CD4-positive, CD25-positive, alpha-beta regulatory T cell (primary cell): ENCODE measurements around the gene CLN3. TPM values are rescaled to one million over a fixed set of nuclear protein-coding genes. Genes with fewer than 3 reads are reported as not detected.
"Not testable (repeated sequence)": the region's sequence is repeated elsewhere in the genome, so short reads cannot be mapped to it uniquely, and the experiment has no call there.

ENCODE experiments used
- ATAC-seq, 2 donors: fragments of 150-1000 bp; cut with Tn5 transposase; one replicate each; pipeline ENCODE4 v1.10.0; 2021; ENCODE audit warnings: low read depth in 2 of 2, moderate number of reproducible peaks in 2 of 2, moderate library complexity in 1 of 2
- DNase-seq, 3 donors: peaks; one replicate each; pipeline versions ENCODE4 v3.0.0 to v3.0.0-alpha.2; 2012 to 2022; ENCODE audit warnings: mixed read lengths in 1 of 3
- H3K27ac ChIP-seq: one replicate; pipeline ENCODE4 v1.7.0; 2013; ENCODE audit warnings: mild to moderate bottlenecking, low read length; ENCODE audit not compliant: insufficient read depth, poor library complexity, severe bottlenecking
- H3K27me3 ChIP-seq: one replicate; pipeline ENCODE4 v1.7.0; 2013; ENCODE audit warnings: low read length; ENCODE audit not compliant: control insufficient read depth, insufficient read depth
- H3K36me3 ChIP-seq: one replicate; pipeline ENCODE4 v1.7.0; 2013; ENCODE audit warnings: mild to moderate bottlenecking, low read length, moderate library complexity; ENCODE audit not compliant: control insufficient read depth, insufficient read depth
- H3K4me1 ChIP-seq: 2 replicates; pipeline ENCODE4 v1.7.0; 2013; ENCODE audit warnings: mild to moderate bottlenecking, low read length; ENCODE audit not compliant: insufficient read depth, control insufficient read depth, poor library complexity, severe bottlenecking
- H3K4me3 ChIP-seq: one replicate; pipeline ENCODE4 v1.7.0; 2013; ENCODE audit warnings: low read depth, mild to moderate bottlenecking, low read length, moderate library complexity
- H3K9me3 ChIP-seq, 2 experiments: 1 replicate in 1 of 2; 2 replicates in 1 of 2; pipeline ENCODE4 v1.7.0; 2013; ENCODE audit warnings: low read length in 2 of 2, mild to moderate bottlenecking in 1 of 2, moderate library complexity in 1 of 2; ENCODE audit not compliant: control insufficient read depth in 2 of 2
- H3K27ac Mint-ChIP-seq, 3 donors: one replicate each; pipeline ENCODE4 v1.8.0; 2020 to 2022; ENCODE audit warnings: mild to moderate bottlenecking in 3 of 3, mixed read lengths in 3 of 3, moderate library complexity in 2 of 3
- H3K27me3 Mint-ChIP-seq: one replicate; pipeline ENCODE4 v1.8.0; 2022; ENCODE audit warnings: mild to moderate bottlenecking, mixed read lengths
- H3K36me3 Mint-ChIP-seq: one replicate; pipeline ENCODE4 v1.8.0; 2020; ENCODE audit warnings: mixed read lengths
- H3K4me1 Mint-ChIP-seq, 4 donors: one replicate each; pipeline ENCODE4 v1.8.0; 2020 to 2022; ENCODE audit warnings: mixed read lengths in 4 of 4, mild to moderate bottlenecking in 1 of 4
- H3K4me3 Mint-ChIP-seq, 4 donors: one replicate each; pipeline ENCODE4 v1.8.0; 2020 to 2022; ENCODE audit warnings: mild to moderate bottlenecking in 4 of 4, mixed read lengths in 4 of 4, moderate library complexity in 3 of 4
- H3K9me3 Mint-ChIP-seq, 7 donors: one replicate each; pipeline ENCODE4 v1.8.0; 2020 to 2022; ENCODE audit warnings: mixed read lengths in 7 of 7, mild to moderate bottlenecking in 3 of 7, moderate library complexity in 2 of 7
- polyA plus RNA-seq, 4 donors: library from polyadenylated mRNA; unstranded; fragments of 300-500 nt; fragmentation: Illumina TruSeq; gene quantifications; one replicate each; pipeline ENCODE4 v1.2.3, GENCODE V29; 2021
- total RNA-seq: library from RNA; stranded (reverse); gene quantifications from one replicate; pipeline ENCODE4 v1.2.3, GENCODE V29; 2022

The CLN3 gene
- total and polyA plus RNA-seq, 5 donors from 2014 or later, result 24.8 to 55.2 (median 31.7) TPM

DNA sequence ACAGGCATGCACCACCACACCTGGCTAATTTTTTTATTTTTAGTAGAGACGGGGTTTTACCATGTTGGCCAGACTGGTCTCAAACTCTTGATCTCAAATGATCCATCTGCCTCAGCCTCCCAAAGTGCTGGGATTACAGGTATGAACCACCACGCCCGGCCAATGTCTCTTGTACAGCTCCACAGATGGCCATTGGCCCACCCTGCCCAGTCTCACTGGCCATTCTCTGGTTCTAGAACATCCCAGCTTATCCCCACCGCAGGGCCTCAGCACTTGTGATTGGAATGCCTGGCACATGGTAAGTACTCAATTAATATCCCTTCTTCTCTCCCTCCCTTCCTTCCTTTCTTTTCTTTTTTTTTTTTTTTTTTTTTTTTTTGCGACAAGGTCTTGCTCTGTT lies 8.5 kb downstream of the CLN3 start:
- H3K36me3 Mint-ChIP-seq, ATAC-seq, H3K27me3 ChIP-seq, H3K27ac ChIP-seq, H3K9me3 Mint-ChIP-seq, H3K4me1 Mint-ChIP-seq, H3K27ac Mint-ChIP-seq, H3K27me3 Mint-ChIP-seq, H3K4me1 ChIP-seq, H3K9me3 ChIP-seq, DNase-seq, H3K4me3 ChIP-seq: not testable (repeated sequence)
- H3K36me3 ChIP-seq, result peaks cover 64% of the 10 kb centered on the region
- peak overlapping the region in 1 of 4 donors; percentile 54 for H3K4me3 Mint-ChIP-seq

DNA sequence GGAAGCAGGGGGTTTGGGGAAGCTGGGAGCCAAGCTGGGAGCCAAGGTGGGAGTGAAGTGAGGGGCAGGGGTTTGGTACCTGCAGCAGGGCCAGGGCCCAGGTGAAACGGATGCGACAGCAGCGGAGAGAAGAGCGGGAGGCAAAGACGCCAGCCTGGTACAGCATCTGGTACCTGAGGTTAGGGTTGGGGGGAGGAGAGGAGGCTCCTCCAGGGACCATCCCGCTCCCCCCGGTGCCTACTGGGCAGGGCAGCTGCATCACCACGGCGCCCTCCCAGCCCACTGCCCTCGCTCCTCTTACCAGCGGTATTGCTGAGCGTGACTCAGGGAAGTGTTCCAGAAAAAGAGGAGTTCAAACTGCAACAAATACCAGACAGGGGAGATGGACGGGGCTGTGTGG lies 9.8 kb downstream of the CLN3 start:
- no peak for DNase-seq
- Histone ChIP-seq H3K36me3 (peaks cover 69% of the 10 kb centered on the region), H3K4me3 (no peak overlapping the region), H3K27me3 (no peaks in the 10 kb centered on the region), H3K9me3 (no peaks in the 10 kb centered on the region), H3K27ac (no peak overlapping the region), H3K4me1 (no peaks in the 10 kb centered on the region)
- no peak for ATAC-seq
- Mint-ChIP-seq H3K4me3 (peak overlapping the region in 1 of 4 donors; percentile 80), H3K27me3 (no peaks in the 10 kb centered on the region), H3K27ac (peak overlapping the region in 1 of 3 donors; percentile 68), H3K9me3 (no peaks in the 10 kb centered on the region), H3K36me3 (peaks cover 11% of the 10 kb centered on the region), H3K4me1 (peaks cover 0 to under 1% (median 0%) of the 10 kb centered on the region in 4 donors)

DNA sequence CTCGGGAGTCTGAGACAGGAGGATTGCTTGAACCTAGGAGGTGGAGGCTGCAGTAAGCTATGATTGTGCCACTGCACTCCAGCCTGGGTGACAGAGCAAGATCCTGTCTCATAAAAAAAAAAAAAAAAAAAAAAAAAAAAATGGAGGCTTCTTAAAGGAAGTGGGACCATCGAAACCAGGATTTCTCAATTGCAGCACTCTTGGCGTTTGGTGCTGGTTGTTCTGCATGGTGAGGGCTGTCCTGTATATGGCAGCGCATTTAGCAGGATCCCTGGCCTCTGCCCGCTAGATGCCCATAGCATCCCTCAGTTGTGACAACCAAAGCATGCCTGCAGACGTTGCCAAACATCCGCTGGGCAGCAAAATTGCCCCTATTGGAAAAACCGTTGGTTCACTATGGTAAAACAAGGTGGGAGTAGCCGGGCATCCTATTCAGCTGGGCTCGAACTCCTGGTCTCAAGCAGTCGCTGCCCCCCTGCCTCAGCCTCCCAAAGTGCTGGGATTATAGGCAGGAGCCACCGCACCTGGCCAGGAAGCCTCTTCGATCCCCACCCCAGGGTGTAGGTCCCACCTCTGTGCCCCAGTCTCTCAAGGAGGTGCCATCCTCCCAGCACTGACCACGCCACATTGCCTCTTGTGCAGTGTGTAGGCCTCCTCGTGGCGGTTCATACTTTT lies 13.2 kb downstream of the CLN3 start:
- Mint-ChIP-seq H3K9me3 (no peaks in the 10 kb centered on the region), H3K4me1 (peaks cover 0 to 1% (median 0%) of the 10 kb centered on the region in 4 donors), H3K27me3 (no peaks in the 10 kb centered on the region), H3K4me3 (no peak overlapping the region), H3K27ac (no peak overlapping the region), H3K36me3 (peaks cover 24% of the 10 kb centered on the region)
- no peaks in the 10 kb centered on the region for H3K4me1 ChIP-seq
- ATAC-seq (no peak), DNase-seq (no peak)
- no peak overlapping the region for H3K27ac ChIP-seq
- no peaks in the 10 kb centered on the region for H3K9me3 ChIP-seq
- no peak overlapping the region for H3K4me3 ChIP-seq
- H3K27me3 ChIP-seq, result no peaks in the 10 kb centered on the region
- peaks cover 77% of the 10 kb centered on the region for H3K36me3 ChIP-seq

DNA sequence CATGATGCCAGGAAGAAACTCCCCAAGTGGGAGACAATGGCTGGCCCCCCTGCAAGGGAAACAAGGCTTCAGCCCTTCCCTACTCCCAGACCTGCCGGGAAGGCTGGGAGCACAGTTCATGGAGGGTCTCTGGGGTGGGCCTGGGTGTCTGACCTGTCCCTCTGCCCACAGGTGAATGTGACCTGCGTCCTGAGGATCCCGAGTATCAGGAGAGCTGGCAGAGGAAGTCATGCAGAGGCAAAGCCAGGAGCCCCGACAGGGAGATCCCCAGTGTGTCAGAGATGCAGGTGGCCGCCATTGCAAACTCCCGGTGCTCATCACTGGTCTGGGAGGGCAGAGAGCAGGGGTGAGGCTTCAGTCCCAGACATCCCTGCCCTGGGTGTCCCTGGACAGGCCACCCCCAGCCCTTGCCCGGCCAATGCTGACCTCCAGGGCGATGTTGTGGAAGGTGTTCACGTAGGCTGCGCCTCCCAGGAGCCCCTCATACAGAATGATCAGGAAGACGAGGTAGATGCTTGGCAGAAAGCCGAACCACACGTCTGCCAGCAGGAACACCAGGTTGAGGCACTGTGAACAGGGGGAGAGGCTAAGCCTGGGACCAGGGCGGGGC lies 14.5 kb downstream of the CLN3 start:
- peaks cover 0 to 2% (median 0%) of the 10 kb centered on the region in 4 donors for H3K4me1 Mint-ChIP-seq
- ATAC-seq (no peak), DNase-seq (no peak)
- no peaks in the 10 kb centered on the region for H3K4me1 ChIP-seq
- peak overlapping the region in 1 of 3 donors; percentile 28 for H3K27ac Mint-ChIP-seq
- no peak overlapping the region for H3K4me3 ChIP-seq
- H3K9me3 Mint-ChIP-seq, result no peaks in the 10 kb centered on the region
- no peaks in the 10 kb centered on the region for H3K9me3 ChIP-seq
- H3K4me3 Mint-ChIP-seq, result no peak overlapping the region
- H3K27me3 Mint-ChIP-seq, result no peaks in the 10 kb centered on the region
- H3K27me3 ChIP-seq, result no peaks in the 10 kb centered on the region
- no peak overlapping the region for H3K27ac ChIP-seq
- peaks cover 71% of the 10 kb centered on the region for H3K36me3 ChIP-seq
- peaks cover 26% of the 10 kb centered on the region for H3K36me3 Mint-ChIP-seq

DNA sequence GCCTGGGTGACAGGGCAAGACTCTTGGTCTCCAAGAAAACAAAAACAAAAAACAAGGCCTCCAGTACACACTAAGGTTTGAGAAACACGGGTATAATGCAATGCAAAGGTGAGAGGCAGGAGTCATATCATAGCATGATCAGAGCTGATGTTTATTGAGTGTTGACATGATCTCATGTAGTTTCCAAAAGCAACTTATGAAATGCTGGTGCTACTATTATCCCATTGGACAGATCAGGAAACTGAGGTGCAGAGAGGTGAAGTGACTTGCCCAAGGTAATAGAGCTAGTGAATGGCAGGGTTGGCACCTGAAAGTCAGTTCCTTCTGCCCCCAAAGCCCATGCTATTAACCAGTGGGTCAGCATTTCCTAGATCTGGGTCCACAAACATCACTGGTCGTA lies 16.7 kb downstream of the CLN3 start:
- peaks cover 53% of the 10 kb centered on the region for H3K36me3 ChIP-seq
- DNase-seq (no peak), ATAC-seq (no peak)
- H3K9me3 ChIP-seq, result no peaks in the 10 kb centered on the region
- no peaks in the 10 kb centered on the region for H3K27me3 ChIP-seq
- peaks cover 30% of the 10 kb centered on the region for H3K36me3 Mint-ChIP-seq
- H3K9me3 Mint-ChIP-seq, result no peaks in the 10 kb centered on the region
- no peaks in the 10 kb centered on the region for H3K4me1 ChIP-seq
- no peak overlapping the region for H3K4me3 ChIP-seq
- no peak overlapping the region for H3K4me3 Mint-ChIP-seq
- peak overlapping the region; percentile 43 to 77 (median 46) for H3K27ac Mint-ChIP-seq
- H3K27ac ChIP-seq, result no peak overlapping the region
- H3K27me3 Mint-ChIP-seq, result no peaks in the 10 kb centered on the region
- H3K4me1 Mint-ChIP-seq, result peaks cover 0 to 2% (median 0%) of the 10 kb centered on the region in 4 donors

DNA sequence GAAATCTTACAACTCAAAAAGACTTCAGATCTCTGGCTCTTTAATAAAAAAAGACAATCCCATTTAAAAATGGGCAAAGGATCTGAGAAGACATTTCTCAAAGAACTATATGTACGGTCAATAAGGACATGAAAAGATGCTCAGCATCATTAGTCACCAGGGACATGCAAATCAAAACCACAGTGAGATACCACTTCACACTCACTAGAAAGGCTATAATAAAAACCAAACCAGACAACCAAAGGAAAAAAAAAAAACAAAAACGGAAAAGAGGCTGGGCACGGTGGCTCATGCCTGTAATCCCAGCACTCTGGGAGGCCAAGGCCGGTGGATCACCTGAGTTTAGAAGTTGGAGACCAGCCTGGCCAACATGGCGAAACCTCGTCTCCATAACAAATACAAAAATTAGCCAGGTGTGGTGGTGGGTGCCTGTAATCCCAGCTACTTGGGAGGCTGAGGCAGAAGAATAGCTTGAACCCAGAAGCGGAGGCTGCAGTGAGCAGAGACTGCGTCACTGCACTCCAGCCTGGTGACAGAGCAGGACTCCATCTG lies 18.1 kb downstream of the CLN3 start:
- no peak overlapping the region for H3K27ac ChIP-seq
- H3K36me3 ChIP-seq, result peaks cover 41% of the 10 kb centered on the region
- no peaks in the 10 kb centered on the region for H3K9me3 Mint-ChIP-seq
- H3K27me3 Mint-ChIP-seq, result no peaks in the 10 kb centered on the region
- H3K4me1 ChIP-seq, result no peaks in the 10 kb centered on the region
- H3K27me3 ChIP-seq, result no peaks in the 10 kb centered on the region
- peaks cover 0 to 2% (median 0%) of the 10 kb centered on the region in 4 donors for H3K4me1 Mint-ChIP-seq
- no peak overlapping the region for H3K4me3 ChIP-seq
- H3K4me3 Mint-ChIP-seq, result no peak overlapping the region
- H3K36me3 Mint-ChIP-seq, result peaks cover 30% of the 10 kb centered on the region
- DNase-seq (no peak), ATAC-seq (no peak)
- H3K9me3 ChIP-seq, result no peaks in the 10 kb centered on the region
- H3K27ac Mint-ChIP-seq, result peak overlapping the region in 2 of 3 donors; percentile 22 to 43

DNA sequence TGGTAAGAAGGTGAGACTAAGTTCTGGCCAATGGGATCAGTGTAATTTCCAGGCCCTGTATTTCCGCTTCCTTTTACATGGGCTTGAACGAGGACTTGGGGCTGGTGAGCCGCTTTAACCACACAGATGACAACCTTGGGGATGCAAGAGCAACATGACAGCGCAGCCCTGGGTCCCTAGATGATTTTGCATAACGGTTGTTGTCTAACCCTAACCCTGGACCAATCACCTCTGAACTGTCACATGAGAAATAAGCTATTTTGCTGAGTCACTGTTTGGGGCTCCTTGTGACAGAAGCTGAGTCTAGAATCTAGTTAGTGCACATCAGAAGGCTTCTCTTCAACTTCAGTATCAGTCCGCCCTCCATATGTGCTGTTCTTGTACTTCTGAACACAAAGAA lies 44.8 kb downstream of the CLN3 start:
- not testable (repeated sequence) for H3K4me3 Mint-ChIP-seq, H3K27me3 ChIP-seq, DNase-seq, H3K4me1 Mint-ChIP-seq, H3K27me3 Mint-ChIP-seq, H3K36me3 Mint-ChIP-seq, ATAC-seq, H3K27ac ChIP-seq, H3K27ac Mint-ChIP-seq, H3K4me3 ChIP-seq, H3K9me3 ChIP-seq, H3K9me3 Mint-ChIP-seq, H3K36me3 ChIP-seq, H3K4me1 ChIP-seq

DNA sequence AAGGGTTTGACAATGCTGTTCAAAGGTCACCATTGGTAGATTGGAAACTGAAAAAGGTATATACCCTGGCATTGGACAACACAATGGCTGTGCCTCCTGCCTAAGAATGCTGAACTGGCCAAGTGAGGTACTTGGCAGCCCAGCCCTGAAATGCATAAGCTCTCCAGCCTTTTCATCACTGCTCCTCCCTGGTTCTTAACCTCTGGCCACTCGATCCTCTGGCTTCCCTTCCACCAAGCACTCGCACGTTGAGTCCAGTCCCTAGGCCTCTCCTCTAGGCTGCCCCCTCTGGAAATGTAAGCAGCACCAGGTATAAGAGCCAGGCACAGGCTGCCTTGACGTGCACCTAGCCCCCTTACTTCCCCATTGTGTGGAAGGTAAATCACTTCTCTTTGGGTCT lies 45.5 kb downstream of the CLN3 start:
- not testable (repeated sequence) for H3K27me3 Mint-ChIP-seq, H3K27ac ChIP-seq, H3K9me3 Mint-ChIP-seq, H3K27me3 ChIP-seq, H3K9me3 ChIP-seq, H3K36me3 ChIP-seq, H3K36me3 Mint-ChIP-seq, H3K4me1 Mint-ChIP-seq, H3K4me1 ChIP-seq, H3K27ac Mint-ChIP-seq, ATAC-seq, H3K4me3 ChIP-seq, DNase-seq, H3K4me3 Mint-ChIP-seq
